Kidney tubule cell (primary cell): Measurements from ENCODE around the gene WDR93.
A peak's percentile ranks its signal among the peaks of the same experiment; 100 is the strongest.

Source experiments
- DNase-seq: peaks from one replicate; pipeline ENCODE4 v3.0.0-alpha.2; 2018; ENCODE audit warnings: low spot score

Gene WDR93

GRCh38 chr15:89662893-89663626 lies 27.6 kb upstream of the WDR93 start:
- DNase-seq: peak; percentile 64

- no peak for DNase-seq
These were observed 25.9 kb upstream of the WDR93 start for GRCh38 chr15:89664441-89665350.

DNA sequence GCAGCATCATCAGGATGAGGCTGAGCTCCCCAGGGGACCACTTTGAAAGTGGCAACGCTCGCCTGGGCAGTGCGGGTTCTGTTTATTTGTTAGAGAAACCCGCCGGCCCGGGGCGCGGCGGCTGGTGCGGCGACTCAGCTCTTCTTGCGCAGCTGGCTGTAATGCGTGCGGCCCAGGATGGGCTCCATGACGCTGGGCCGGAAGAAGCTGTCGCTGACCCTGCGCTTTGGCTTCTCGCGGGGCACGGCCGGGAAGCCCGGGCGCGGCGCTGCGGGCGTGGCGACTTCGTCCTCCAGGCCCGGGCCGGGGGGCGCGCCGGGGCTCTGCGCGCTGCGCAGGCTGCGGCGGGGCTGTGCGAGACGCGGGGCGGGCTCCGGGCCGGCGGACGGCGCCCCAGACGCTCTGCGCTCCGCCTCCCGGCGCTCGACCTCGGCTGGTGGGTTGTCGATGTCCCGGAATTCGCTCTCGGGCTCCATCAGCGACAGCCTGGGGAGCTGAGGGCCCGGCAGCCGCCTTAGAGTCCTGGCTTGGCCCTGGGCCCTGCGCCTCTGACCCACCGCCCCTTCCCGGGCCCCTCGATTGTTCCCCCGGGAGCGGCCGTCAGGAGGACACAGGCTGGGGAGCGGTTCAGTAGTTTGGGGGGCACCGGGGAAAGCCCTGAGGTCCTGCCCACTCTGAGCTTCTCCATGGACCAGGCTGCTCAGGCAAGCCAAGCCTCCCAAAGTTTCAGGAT lies 25.0 kb upstream of the WDR93 start:
- peak; percentile 46 for DNase-seq

DNA sequence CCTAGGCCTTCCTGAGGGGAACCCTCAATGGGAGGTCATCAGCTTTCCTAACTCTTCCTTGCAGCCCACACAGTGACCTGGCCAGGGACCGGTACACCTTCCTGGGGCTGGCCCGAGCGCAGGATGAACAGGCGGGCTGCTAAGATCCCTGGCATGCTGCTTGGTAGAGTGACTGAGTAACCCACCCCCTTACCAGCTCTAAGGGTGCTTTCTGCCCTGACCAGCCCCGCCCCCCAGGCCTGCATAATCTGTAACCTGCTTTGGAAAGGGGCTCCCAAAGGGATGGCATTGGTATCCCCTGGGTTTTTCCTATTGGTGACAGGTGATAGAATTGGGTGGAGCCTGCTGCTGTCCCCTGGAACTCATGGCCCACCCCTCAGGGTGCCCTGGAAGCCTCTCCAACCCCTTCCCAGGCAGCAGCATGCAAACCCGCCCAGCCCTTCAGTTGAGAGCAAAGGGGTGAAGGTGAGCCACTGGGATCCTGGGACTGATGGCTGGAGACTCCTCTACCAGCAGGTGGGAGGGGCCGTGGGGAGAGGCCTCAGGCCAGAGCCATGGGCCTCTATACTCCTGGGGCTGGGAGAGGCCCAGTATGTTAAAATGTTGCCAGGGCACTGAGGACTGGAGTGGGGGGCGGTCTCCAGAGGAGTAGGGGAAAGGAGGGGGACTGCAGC lies 24.3 kb upstream of the WDR93 start:
- DNase-seq: no peak

DNA sequence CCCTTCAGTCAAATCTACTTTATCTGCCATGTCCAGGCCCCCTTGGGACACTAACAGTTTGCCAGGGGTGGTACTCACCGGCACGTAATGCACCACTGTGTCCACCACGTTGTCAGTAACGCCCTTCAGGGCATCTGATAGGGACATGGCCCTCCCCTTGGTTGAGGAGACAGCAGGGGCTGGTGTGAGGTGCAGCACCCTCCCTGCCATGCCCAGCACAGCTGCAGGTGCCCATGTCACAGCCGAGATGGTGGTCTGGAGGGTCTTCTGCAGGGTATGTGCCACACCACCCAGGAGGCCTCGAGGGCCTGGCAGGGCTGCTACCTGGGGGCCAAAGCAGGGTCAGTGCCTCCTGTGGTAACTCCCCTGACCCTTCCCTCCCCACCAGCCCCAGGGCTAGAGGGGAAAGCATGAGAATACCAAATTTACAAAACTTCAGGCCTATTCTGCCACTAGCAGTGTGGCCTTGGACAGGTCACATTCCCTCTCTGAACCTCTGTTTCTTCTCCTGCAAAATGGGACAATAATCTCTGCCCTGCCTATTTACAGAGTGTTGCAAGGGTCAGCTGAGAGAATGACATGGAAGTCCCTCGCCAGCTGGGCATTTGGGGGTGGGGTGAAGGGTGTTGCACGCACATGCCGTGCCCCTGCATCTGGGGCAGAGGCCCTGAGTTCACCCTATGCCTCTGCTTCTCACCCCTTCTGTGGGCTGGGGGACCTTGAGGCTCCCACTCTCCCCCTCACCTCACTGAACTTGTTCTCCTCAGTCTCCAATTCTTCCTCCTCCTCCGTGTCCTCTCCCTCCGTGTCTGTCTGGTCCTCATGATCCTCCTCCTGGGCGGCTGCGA lies 23.5 kb upstream of the WDR93 start:
- no peak for DNase-seq

- DNase-seq: no peak
These were observed 23.0 kb upstream of the WDR93 start for GRCh38 chr15:89667706-89667960.

DNA sequence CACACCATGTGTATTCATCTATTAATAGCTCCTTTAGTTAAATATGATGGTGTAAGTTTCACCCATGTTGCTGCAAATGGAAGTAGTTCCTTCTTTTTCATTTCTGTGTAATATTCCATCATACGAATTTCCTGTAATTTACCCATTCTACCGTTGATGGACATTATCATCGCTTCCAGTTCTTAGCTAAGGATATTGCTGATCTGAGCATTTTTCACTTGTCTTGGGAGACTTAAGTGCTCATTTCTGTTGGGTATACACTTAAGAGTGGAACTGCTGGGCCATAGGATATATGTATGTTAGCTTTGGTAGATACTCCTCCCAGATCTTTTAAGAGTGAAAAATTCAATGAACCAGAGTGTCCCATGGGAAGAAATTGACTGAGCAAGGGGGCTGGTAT lies 22.4 kb upstream of the WDR93 start:
- no peak for DNase-seq

GRCh38 chr15:89669309-89669865 lies 21.2 kb upstream of the WDR93 start:
- no peak for DNase-seq

- no peak for DNase-seq
These were observed 20.7 kb upstream of the WDR93 start for GRCh38 chr15:89669941-89670340.

DNA sequence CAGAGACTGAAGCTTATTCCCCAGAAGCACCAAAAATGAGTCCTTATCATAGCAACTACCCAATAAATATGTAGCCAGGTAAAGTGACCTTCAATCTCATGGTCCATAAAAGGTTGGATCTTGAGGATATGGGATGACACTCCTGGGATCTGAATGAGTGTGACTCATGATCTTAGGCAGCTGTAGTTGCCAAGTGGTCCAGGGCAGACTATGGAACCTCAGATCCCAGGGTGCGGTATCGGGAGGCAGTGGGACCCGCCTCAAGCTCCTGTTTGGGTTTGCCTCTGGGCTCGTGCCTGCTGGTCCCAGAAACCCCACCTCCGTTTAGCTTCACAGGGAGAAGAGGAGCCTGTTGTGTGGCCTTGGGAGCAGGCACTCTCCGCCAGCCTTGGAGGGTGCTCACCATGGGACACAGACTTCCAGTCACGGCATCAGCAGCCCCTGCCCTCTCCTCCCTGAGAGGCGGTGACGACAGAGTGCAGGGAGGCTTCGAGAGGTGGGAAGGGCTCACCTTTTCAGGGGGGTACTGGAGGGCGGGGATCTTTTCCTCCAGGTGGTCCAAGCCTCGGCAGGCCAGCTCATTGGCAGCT lies 19.5 kb upstream of the WDR93 start:
- DNase-seq: no peak

GRCh38 chr15:89671687-89672086 lies 18.9 kb upstream of the WDR93 start:
- DNase-seq: no peak

DNA sequence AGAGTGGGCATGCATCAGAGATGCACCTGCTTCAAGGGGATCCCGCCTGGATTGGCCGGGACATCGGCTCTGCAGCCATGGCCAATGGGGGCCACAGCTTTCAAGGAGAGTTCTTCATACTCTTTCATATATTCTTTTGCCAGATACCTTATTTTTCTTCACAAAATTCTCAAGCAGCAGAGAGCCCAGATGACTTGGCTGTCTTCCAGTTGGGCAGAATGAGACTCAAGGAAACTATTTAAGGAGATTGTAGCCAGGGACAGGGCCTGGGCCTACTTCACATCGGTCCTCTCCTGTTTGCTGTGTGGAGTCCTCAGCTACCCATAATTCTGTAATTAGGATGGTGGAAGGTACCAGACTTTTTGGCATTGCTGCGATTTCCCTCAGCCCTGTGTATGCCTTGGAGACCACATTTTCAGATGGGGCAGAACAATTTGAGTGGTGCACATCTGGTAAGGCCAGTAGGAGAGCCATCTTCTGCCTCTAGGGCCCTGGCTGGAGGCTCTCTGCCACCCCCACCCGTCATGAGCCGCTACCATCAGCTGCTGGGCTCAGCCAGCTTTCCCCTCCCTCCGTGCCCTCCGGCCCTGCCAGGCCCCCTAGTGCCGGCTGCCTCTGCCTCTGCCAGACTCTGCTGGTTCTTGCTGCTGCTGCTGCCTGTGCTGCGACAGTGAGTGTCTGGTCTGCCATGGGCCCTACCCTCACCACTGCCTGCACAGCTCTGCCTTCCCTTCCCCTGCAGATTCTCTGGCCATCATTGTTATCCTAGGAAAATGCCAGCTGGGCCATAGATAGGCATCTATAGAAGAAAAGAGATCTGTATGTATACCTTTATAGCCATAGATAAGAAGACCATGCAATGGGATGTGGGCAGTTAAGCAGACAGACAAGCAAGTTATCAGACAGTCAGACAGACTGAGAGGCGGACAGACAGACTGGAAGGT lies 18.1 kb upstream of the WDR93 start:
- no peak for DNase-seq

- no peak for DNase-seq
These were observed 17.5 kb upstream of the WDR93 start for GRCh38 chr15:89673165-89673512.

- DNase-seq: no peak
These were observed 16.1 kb upstream of the WDR93 start for GRCh38 chr15:89674526-89674925.

- DNase-seq: no peak
These were observed 15.0 kb upstream of the WDR93 start for GRCh38 chr15:89675606-89676005.

DNA sequence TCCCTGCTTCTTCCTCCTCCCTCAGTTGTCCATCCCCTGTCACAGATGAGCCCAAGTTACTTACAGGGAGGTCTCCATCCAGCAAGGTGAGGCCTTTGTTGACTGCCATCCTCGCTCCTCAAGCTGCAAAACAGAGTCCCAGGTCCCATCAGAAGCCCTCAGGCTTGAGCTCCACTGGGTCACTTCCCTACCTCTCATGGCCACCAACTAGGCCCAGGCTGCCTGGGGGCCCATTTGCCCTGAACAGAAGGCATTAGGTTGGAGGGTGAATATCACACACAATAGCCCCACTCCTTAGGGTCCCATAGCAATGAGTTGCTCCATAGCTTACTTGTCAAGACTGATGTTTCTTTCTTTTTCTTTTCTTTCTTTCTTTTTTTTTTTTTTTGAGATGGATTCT lies 13.2 kb upstream of the WDR93 start:
- no peak for DNase-seq

- no peak for DNase-seq
These were observed 11.4 kb upstream of the WDR93 start, which contains the start of gene PLIN1 for GRCh38 chr15:89679212-89679611. PLIN1 (minus strand) TSS chr15:89679367; CDS start chr15:89677489, 1,878 bp downstream.

DNA sequence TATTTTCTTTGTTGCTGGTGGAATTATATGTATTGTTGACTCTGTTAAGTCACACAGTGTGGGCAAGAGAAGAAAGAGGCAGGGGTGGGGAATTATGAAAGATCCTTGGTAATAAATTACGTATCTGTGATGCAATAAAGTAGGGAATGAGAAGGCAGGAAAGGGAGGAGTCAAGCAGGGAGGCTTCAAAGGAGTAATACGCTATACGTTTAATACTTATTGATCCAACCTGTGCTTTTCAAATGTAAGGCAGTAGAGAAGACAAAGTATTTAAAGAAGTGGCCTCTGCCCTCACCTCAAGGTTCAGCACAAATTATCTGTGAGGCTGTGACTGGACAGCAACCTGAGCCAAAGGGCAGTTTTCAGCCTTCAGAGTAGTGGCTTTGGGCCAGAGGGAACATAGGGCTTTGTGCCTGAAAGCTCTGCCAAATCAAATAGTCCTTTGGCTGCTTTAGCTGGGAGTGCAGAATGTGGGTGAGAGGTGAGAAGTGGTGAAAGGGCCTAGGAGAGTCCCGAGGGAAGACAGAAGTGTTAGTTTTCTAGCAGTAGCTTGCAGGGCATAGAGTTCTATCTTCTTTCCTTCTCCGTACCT lies 10.2 kb upstream of the WDR93 start:
- no peak for DNase-seq

GRCh38 chr15:89681146-89681545 lies 9.5 kb upstream of the WDR93 start:
- DNase-seq: no peak
